ENCODE measurements around the gene FAM180B. TPM values are rescaled to one million over a fixed set of nuclear protein-coding genes. Genes with fewer than 3 reads are reported as not detected.

Gene FAM180B
- total RNA-seq, 1 experiment from 2014 or later, result 0.28 TPM

DNA sequence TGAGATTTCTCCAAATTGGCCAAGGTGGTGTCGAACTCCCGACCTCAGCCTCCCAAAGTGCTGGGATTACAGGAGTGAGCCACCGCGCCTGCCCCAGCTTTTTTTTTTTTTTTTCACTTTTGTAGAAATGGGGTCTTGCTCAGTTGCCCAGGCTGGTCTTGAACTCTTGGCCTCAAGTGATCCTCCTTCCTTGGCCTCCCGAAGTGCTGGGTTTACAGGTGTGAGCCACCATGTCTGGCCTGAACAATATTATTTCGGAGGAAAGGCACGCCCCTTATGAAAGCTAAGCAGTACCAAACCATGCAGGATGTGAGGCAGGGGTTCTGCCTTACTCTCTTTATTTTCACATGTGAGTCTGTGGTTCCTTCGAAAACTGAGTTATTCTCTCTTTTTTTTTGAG is 39.8 kb downstream of the FAM180B start:
- Mint-ChIP-seq H3K27me3 (ENCODE audit: low read depth) (no peaks in the 10 kb centered on the region; the same call in 1 of the 2 replicates), H3K36me3 (peaks cover 69% of the 10 kb centered on the region), H3K27ac (no peak overlapping the region), H3K9me3 (no peaks in the 10 kb centered on the region), H3K4me3 (no peak overlapping the region), H3K4me1 (no peaks in the 10 kb centered on the region)
- no peak for ATAC-seq
- ChIA-PET CTCF (interaction anchor here (1.2 kb wide), 1 partner anchor 9 kb away, joined by 3 read pairs; no protein-coding TSS in a partner anchor), POLR2A (interaction anchor here (0.7 kb wide), 1 partner anchor 26 kb away, joined by 5 read pairs; no protein-coding TSS in a partner anchor)
- TF ChIP-seq ESRRA (CRISPR knock-in tag; IDR thresholded peaks at IDR 0.05; ENCODE audit: borderline replicate concordance) (no peak), ZNF121 (CRISPR knock-in tag; IDR thresholded peaks at IDR 0.05) (peak; percentile 79), IRF2 (CRISPR knock-in tag; IDR thresholded peaks at IDR 0.05; ENCODE audit: borderline replicate concordance, low read depth) (no peak), NR1H2 (CRISPR knock-in tag; IDR thresholded peaks at IDR 0.05) (no peak), ZNF219 (CRISPR knock-in tag; IDR thresholded peaks at IDR 0.05; ENCODE audit: borderline replicate concordance) (no peak)
- TF ChIP-seq, protein P1, sequence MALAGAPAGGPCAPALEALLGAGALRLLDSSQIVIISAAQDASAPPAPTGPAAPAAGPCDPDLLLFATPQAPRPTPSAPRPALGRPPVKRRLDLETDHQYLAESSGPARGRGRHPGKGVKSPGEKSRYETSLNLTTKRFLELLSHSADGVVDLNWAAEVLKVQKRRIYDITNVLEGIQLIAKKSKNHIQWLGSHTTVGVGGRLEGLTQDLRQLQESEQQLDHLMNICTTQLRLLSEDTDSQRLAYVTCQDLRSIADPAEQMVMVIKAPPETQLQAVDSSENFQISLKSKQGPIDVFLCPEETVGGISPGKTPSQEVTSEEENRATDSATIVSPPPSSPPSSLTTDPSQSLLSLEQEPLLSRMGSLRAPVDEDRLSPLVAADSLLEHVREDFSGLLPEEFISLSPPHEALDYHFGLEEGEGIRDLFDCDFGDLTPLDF (CRISPR knock-in tag; IDR thresholded peaks at IDR 0.05), result no peak
- TF ChIP-seq, protein P2, sequence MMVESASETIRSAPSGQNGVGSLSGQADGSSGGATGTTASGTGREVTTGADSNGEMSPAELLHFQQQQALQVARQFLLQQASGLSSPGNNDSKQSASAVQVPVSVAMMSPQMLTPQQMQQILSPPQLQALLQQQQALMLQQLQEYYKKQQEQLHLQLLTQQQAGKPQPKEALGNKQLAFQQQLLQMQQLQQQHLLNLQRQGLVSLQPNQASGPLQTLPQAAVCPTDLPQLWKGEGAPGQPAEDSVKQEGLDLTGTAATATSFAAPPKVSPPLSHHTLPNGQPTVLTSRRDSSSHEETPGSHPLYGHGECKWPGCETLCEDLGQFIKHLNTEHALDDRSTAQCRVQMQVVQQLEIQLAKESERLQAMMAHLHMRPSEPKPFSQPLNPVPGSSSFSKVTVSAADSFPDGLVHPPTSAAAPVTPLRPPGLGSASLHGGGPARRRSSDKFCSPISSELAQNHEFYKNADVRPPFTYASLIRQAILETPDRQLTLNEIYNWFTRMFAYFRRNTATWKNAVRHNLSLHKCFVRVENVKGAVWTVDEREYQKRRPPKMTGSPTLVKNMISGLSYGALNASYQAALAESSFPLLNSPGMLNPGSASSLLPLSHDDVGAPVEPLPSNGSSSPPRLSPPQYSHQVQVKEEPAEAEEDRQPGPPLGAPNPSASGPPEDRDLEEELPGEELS (CRISPR knock-in tag; IDR thresholded peaks at IDR 0.05), result no peak
- TF ChIP-seq, protein P3, sequence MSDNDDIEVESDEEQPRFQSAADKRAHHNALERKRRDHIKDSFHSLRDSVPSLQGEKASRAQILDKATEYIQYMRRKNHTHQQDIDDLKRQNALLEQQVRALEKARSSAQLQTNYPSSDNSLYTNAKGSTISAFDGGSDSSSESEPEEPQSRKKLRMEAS (CRISPR knock-in tag; IDR thresholded peaks at IDR 0.05), result no peak
- DNase-seq (ENCODE audit: low spot score), result no peak

DNA sequence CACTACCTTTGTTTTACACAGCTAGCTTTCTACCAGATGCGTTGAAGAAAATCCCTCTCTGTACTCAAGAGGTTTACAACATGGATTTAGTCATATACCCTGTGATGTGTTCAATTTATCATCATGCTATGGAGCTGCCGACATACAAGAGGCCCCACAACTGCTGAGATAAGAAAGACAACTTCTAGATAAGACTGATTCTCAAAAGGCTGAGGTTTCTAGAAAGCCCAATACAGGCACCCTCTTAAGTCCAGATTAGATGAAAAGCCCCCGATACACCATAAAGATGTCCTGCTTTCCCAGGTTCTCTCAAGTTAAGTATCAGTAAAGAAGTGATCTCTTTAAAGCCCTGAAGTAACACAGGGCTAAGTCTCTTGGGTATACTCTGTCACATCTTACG is 41.5 kb downstream of the FAM180B start:
- Mint-ChIP-seq H3K4me3 (no peak overlapping the region), H3K36me3 (peaks cover 67% of the 10 kb centered on the region), H3K27me3 (ENCODE audit: low read depth) (no peaks in the 10 kb centered on the region; the same call in 1 of the 2 replicates), H3K27ac (no peak overlapping the region), H3K4me1 (no peaks in the 10 kb centered on the region), H3K9me3 (no peaks in the 10 kb centered on the region)
- POLR2A ChIA-PET, result no interaction called here
- ATAC-seq (no peak), DNase-seq (ENCODE audit: low spot score) (no peak)
- CTCF ChIA-PET, result no interaction called here
- no peak for TF ChIP-seq MYBL2 (CRISPR knock-in tag; IDR thresholded peaks at IDR 0.05)
- no peak for TF ChIP-seq FOXK1 (CRISPR knock-in tag; IDR thresholded peaks at IDR 0.05)
- no peak for TF ChIP-seq ZNF317 (CRISPR knock-in tag; IDR thresholded peaks at IDR 0.05; ENCODE audit: borderline replicate concordance, low read depth)
- no peak for TF ChIP-seq ELF4 (CRISPR knock-in tag; IDR thresholded peaks at IDR 0.05; ENCODE audit: low read depth)
- TF ChIP-seq, protein P4, sequence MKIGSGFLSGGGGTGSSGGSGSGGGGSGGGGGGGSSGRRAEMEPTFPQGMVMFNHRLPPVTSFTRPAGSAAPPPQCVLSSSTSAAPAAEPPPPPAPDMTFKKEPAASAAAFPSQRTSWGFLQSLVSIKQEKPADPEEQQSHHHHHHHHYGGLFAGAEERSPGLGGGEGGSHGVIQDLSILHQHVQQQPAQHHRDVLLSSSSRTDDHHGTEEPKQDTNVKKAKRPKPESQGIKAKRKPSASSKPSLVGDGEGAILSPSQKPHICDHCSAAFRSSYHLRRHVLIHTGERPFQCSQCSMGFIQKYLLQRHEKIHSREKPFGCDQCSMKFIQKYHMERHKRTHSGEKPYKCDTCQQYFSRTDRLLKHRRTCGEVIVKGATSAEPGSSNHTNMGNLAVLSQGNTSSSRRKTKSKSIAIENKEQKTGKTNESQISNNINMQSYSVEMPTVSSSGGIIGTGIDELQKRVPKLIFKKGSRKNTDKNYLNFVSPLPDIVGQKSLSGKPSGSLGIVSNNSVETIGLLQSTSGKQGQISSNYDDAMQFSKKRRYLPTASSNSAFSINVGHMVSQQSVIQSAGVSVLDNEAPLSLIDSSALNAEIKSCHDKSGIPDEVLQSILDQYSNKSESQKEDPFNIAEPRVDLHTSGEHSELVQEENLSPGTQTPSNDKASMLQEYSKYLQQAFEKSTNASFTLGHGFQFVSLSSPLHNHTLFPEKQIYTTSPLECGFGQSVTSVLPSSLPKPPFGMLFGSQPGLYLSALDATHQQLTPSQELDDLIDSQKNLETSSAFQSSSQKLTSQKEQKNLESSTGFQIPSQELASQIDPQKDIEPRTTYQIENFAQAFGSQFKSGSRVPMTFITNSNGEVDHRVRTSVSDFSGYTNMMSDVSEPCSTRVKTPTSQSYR (CRISPR knock-in tag; IDR thresholded peaks at IDR 0.05), result no peak

DNA sequence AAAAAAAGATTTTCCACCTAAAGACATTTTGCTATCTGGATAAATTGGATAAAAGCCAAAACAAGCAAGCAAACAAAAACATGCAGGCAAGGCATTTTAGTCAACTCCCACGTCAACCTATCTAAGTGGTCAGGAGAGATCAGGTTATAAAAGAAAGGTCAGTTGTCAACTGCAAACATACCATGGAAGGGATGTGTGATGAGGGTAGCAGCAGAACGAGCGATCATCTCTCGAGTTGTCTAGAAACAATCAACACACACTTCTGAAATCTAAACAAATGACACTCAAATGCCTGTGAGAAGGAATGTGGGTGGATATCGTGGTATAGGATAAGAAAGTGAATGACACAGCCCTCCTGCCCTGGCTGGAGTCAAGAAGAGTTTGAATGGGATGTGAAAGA is 45.0 kb downstream of the FAM180B start:
- POLR2A ChIA-PET, result no interaction called here
- Mint-ChIP-seq H3K27ac (0 out of 2 replicates have a peak overlapping the region, but pooled peaks have one; percentile 9), H3K36me3 (peaks cover 68% of the 10 kb centered on the region), H3K9me3 (no peaks in the 10 kb centered on the region), H3K27me3 (ENCODE audit: low read depth) (no peaks in the 10 kb centered on the region; the same call in 1 of the 2 replicates), H3K4me3 (no peak overlapping the region), H3K4me1 (no peaks in the 10 kb centered on the region)
- ATAC-seq (no peak), DNase-seq (ENCODE audit: low spot score) (no peak)
- CTCF ChIA-PET, result no interaction called here
- TF ChIP-seq, protein P5, sequence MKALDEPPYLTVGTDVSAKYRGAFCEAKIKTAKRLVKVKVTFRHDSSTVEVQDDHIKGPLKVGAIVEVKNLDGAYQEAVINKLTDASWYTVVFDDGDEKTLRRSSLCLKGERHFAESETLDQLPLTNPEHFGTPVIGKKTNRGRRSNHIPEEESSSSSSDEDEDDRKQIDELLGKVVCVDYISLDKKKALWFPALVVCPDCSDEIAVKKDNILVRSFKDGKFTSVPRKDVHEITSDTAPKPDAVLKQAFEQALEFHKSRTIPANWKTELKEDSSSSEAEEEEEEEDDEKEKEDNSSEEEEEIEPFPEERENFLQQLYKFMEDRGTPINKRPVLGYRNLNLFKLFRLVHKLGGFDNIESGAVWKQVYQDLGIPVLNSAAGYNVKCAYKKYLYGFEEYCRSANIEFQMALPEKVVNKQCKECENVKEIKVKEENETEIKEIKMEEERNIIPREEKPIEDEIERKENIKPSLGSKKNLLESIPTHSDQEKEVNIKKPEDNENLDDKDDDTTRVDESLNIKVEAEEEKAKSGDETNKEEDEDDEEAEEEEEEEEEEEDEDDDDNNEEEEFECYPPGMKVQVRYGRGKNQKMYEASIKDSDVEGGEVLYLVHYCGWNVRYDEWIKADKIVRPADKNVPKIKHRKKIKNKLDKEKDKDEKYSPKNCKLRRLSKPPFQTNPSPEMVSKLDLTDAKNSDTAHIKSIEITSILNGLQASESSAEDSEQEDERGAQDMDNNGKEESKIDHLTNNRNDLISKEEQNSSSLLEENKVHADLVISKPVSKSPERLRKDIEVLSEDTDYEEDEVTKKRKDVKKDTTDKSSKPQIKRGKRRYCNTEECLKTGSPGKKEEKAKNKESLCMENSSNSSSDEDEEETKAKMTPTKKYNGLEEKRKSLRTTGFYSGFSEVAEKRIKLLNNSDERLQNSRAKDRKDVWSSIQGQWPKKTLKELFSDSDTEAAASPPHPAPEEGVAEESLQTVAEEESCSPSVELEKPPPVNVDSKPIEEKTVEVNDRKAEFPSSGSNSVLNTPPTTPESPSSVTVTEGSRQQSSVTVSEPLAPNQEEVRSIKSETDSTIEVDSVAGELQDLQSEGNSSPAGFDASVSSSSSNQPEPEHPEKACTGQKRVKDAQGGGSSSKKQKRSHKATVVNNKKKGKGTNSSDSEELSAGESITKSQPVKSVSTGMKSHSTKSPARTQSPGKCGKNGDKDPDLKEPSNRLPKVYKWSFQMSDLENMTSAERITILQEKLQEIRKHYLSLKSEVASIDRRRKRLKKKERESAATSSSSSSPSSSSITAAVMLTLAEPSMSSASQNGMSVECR (CRISPR knock-in tag; IDR thresholded peaks at IDR 0.05; ENCODE audit: borderline replicate concordance), result no peak
- no peak for TF ChIP-seq ATF1 (CRISPR knock-in tag; IDR thresholded peaks at IDR 0.05)
- TF ChIP-seq FOXK1 (CRISPR knock-in tag; IDR thresholded peaks at IDR 0.05), result no peak
- TF ChIP-seq, protein P6, sequence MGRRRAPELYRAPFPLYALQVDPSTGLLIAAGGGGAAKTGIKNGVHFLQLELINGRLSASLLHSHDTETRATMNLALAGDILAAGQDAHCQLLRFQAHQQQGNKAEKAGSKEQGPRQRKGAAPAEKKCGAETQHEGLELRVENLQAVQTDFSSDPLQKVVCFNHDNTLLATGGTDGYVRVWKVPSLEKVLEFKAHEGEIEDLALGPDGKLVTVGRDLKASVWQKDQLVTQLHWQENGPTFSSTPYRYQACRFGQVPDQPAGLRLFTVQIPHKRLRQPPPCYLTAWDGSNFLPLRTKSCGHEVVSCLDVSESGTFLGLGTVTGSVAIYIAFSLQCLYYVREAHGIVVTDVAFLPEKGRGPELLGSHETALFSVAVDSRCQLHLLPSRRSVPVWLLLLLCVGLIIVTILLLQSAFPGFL (CRISPR knock-in tag; IDR thresholded peaks at IDR 0.05; ENCODE audit: borderline replicate concordance), result no peak
- TF ChIP-seq ZNF232 (CRISPR knock-in tag; IDR thresholded peaks at IDR 0.05), result no peak
- TF ChIP-seq, protein P7, sequence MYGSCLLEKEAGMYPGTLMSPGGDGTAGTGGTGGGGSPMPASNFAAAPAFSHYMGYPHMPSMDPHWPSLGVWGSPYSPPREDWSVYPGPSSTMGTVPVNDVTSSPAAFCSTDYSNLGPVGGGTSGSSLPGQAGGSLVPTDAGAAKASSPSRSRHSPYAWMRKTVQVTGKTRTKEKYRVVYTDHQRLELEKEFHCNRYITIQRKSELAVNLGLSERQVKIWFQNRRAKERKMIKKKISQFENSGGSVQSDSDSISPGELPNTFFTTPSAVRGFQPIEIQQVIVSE (CRISPR knock-in tag; IDR thresholded peaks at IDR 0.05; ENCODE audit: borderline replicate concordance), result no peak
- TF ChIP-seq HMGA2 (CRISPR knock-in tag; IDR thresholded peaks at IDR 0.05), result no peak

Measured in WTC11 (cell line).